Measurements from ENCODE around the gene MEGF11. TPM values are rescaled to one million over a fixed set of nuclear protein-coding genes. Genes with fewer than 3 reads are reported as not detected.

MEGF11 gene
- total RNA-seq, 1 experiment from 2014 or later: 1.2 TPM

DNA sequence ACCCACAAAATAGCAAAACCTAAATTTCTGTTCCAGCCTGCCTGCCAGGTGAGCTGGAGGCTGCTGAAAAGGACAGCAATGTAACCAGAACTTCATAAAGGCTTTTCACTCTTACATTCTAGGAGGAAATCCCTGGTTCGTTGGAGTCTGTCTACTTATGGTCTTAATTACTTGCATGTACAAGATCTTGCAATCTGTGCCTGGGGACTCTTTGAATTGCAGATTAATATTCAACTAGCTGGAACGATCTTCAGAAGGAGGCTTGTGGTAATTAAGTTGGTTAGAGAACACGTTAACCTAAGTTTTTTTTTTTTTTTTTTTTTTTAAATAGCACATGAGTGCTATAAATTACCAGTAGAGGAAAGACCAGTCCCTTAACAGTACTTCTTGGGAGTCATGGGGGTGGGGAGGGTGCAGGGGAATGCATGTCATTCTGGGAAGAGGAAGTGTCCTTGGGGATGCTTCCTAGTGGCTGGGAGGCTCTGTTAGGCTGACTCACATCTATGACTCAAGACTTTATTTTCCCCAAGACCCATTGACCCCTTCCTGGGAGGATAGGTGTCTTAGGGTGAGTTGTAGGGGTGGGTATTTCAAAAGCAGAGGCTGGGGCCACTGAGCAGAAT is 244.5 kb downstream of the MEGF11 start:
- H2BK20ac ChIP-seq (ENCODE audit: low read depth, low read length, poor library complexity, severe bottlenecking): no peak overlapping the region
- no peaks in the 10 kb centered on the region for H3K9me3 Mint-ChIP-seq
- H3K4ac ChIP-seq (ENCODE audit: low read depth, low read length): no peak overlapping the region
- no peaks in the 10 kb centered on the region for H3K27me3 ChIP-seq (ENCODE audit: insufficient read depth, low read length)
- no peak overlapping the region for H4K5ac ChIP-seq (ENCODE audit: insufficient read length, low read depth, low read length)
- H3K23ac ChIP-seq (ENCODE audit: insufficient read length, low read depth, low read length): no peak overlapping the region
- H3K79me1 ChIP-seq (ENCODE audit: insufficient read depth, low read depth, low read length, poor library complexity, severe bottlenecking): no peaks in the 10 kb centered on the region
- H2AK5ac ChIP-seq (ENCODE audit: insufficient read length, low read length): no peak overlapping the region
- no peak overlapping the region for H4K8ac ChIP-seq (replicated peaks; ENCODE audit: insufficient read length, low read depth, low read length)
- H3K27me3 Mint-ChIP-seq (ENCODE audit: low read depth): peaks cover 2% of the 10 kb centered on the region
- no peaks in the 10 kb centered on the region; a peak in 1 of 7 replicates for H3K36me3 Mint-ChIP-seq (ENCODE audit: insufficient read depth in 1 of 3, low read depth in 3 of 3)
- no peak overlapping the region; a peak in 1 of 7 replicates for H3K27ac Mint-ChIP-seq
- H3K4me1 ChIP-seq (ENCODE audit: insufficient read depth, low read length): no peaks in the 10 kb centered on the region
- TF ChIP-seq, protein P1, sequence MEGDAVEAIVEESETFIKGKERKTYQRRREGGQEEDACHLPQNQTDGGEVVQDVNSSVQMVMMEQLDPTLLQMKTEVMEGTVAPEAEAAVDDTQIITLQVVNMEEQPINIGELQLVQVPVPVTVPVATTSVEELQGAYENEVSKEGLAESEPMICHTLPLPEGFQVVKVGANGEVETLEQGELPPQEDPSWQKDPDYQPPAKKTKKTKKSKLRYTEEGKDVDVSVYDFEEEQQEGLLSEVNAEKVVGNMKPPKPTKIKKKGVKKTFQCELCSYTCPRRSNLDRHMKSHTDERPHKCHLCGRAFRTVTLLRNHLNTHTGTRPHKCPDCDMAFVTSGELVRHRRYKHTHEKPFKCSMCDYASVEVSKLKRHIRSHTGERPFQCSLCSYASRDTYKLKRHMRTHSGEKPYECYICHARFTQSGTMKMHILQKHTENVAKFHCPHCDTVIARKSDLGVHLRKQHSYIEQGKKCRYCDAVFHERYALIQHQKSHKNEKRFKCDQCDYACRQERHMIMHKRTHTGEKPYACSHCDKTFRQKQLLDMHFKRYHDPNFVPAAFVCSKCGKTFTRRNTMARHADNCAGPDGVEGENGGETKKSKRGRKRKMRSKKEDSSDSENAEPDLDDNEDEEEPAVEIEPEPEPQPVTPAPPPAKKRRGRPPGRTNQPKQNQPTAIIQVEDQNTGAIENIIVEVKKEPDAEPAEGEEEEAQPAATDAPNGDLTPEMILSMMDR (conservative IDR thresholded peaks at IDR 0.05): no peak
- no peak overlapping the region for H3T11ph ChIP-seq (ENCODE audit: low read length)
- peaks cover 2 to 11% of the 10 kb centered on the region in 2 experiments; a peak in 3 of 4 replicates for H3K4me1 Mint-ChIP-seq
- H4K20me1 ChIP-seq (ENCODE audit: control insufficient read depth, insufficient read depth, insufficient read length): no peaks in the 10 kb centered on the region
- H3K18ac ChIP-seq (ENCODE audit: insufficient read length, low read depth, low read length): no peak overlapping the region
- H4K91ac ChIP-seq (ENCODE audit: insufficient read length, low read depth, low read length): no peak overlapping the region
- H2AFZ ChIP-seq (ENCODE audit: low read length): no peak overlapping the region
- WGBS (ENCODE audit: extremely low coverage, insufficient read length, low lambda C conversion rate): no CpG with 5 or more reads among the region's 3 CpGs
- no peaks in the 10 kb centered on the region for H3K79me2 ChIP-seq (ENCODE audit: insufficient read depth, low read length)
- no peak overlapping the region for H2BK15ac ChIP-seq (ENCODE audit: low read depth, low read length)
- DNase-seq: no peak
- H2BK5ac ChIP-seq (ENCODE audit: insufficient read length, low read length): no peak overlapping the region
- H3K14ac ChIP-seq (ENCODE audit: insufficient read depth, low read length): no peak overlapping the region
- no peak overlapping the region for H2BK120ac ChIP-seq (ENCODE audit: low read depth, low read length, poor library complexity, severe bottlenecking)
- H3K23me2 ChIP-seq (ENCODE audit: insufficient read length, low read depth, low read length, poor library complexity, severe bottlenecking): no peaks in the 10 kb centered on the region
- H3K56ac ChIP-seq (ENCODE audit: insufficient read length, low read depth, low read length): no peak overlapping the region
- H3K9me3 ChIP-seq (ENCODE audit: control insufficient read depth, low read depth, low read length): no peaks in the 10 kb centered on the region
- no peak overlapping the region for H3K27ac ChIP-seq (ENCODE audit: insufficient read length, low read depth, low read length)
- H3K4me3 Mint-ChIP-seq: no peak overlapping the region; a peak in 1 of 5 replicates
- H3K9ac ChIP-seq (ENCODE audit: extremely low read depth, insufficient read length, low read length): no peak overlapping the region
- H2BK12ac ChIP-seq (ENCODE audit: insufficient read length, low read depth, low read length): no peak overlapping the region
- no peak overlapping the region for H3K4me2 ChIP-seq (ENCODE audit: insufficient read depth, insufficient read length, low read length)
